Neutrophil (primary cell): ENCODE results near the gene FITM2.

Experiments used
- H3K27ac ChIP-seq: fragments of 200-600 bp; sonication (generic); 2 replicates; pipeline ENCODE4 v1.5.1; 2016; ENCODE audit warnings: mild to moderate bottlenecking, moderate library complexity
- H3K27me3 ChIP-seq: fragments of 200-600 bp; sonication (generic); 2 replicates; pipeline ENCODE4 v1.6.0; 2016; ENCODE audit warnings: mild to moderate bottlenecking
- H3K36me3 ChIP-seq: fragments of 200-600 bp; sonication (generic); 2 replicates; pipeline ENCODE4 v1.5.1; 2017
- H3K4me1 ChIP-seq, 2 experiments: fragments of 200-600 bp in 1 of 2; sonication (generic) in 1 of 2; 1 replicate in 1 of 2; 2 replicates in 1 of 2; pipeline versions ENCODE4 v1.5.1 to v1.6.1; 2013 to 2016; ENCODE audit warnings: low read depth in 1 of 2, low read length in 1 of 2, mild to moderate bottlenecking in 1 of 2, moderate library complexity in 1 of 2; ENCODE audit not compliant: control insufficient read depth in 1 of 2, insufficient read depth in 1 of 2
- H3K4me3 ChIP-seq, 2 experiments: fragments of 200-600 bp in 1 of 2; sonication (generic) in 1 of 2; 1 replicate in 1 of 2; 2 replicates in 1 of 2; pipeline ENCODE4 v1.5.1; 2013 to 2016; ENCODE audit warnings: low read depth in 1 of 2, low read length in 1 of 2, mild to moderate bottlenecking in 1 of 2, moderate library complexity in 1 of 2
- H3K9me3 ChIP-seq: fragments of 200-600 bp; sonication (generic); 2 replicates; pipeline ENCODE4 v1.5.1; 2016
- TF ChIP-seq, protein P1 (sequence below): fragments of 200-600 bp; sonication (generic); IDR thresholded peaks from 2 replicates; pipeline ENCODE4 v1.5.1; 2016; ENCODE audit warnings: antibody characterized with exemption

The FITM2 gene

DNA sequence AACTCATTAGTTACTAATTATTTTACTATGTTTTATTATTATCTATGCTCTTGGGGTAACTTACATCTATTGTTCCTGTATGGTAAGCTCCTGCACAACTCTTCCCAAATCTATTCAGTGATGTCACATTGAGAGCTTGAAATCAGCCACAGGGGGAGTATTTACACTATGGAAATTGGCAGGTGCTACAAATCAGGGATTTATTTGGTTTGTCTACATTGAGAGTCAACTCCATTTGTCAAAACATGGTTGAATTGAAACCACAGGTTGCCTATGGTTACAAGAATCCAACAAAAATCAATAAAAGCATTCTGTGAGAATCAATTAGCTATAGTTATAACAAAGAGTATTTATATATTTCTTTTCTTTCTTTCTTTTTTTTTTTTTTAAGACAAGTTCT lies 3.9 kb upstream of the FITM2 start:
- Histone ChIP-seq H3K27me3 (peaks cover 47% of the 10 kb centered on the region), H3K27ac (no peak overlapping the region), H3K4me1 (peaks cover 14 to 16% of the 10 kb centered on the region in 2 experiments), H3K4me3 (no peak overlapping the region), H3K36me3 (no peaks in the 10 kb centered on the region), H3K9me3 (no peaks in the 10 kb centered on the region)
- TF ChIP-seq, protein P1, sequence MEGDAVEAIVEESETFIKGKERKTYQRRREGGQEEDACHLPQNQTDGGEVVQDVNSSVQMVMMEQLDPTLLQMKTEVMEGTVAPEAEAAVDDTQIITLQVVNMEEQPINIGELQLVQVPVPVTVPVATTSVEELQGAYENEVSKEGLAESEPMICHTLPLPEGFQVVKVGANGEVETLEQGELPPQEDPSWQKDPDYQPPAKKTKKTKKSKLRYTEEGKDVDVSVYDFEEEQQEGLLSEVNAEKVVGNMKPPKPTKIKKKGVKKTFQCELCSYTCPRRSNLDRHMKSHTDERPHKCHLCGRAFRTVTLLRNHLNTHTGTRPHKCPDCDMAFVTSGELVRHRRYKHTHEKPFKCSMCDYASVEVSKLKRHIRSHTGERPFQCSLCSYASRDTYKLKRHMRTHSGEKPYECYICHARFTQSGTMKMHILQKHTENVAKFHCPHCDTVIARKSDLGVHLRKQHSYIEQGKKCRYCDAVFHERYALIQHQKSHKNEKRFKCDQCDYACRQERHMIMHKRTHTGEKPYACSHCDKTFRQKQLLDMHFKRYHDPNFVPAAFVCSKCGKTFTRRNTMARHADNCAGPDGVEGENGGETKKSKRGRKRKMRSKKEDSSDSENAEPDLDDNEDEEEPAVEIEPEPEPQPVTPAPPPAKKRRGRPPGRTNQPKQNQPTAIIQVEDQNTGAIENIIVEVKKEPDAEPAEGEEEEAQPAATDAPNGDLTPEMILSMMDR: no peak

DNA sequence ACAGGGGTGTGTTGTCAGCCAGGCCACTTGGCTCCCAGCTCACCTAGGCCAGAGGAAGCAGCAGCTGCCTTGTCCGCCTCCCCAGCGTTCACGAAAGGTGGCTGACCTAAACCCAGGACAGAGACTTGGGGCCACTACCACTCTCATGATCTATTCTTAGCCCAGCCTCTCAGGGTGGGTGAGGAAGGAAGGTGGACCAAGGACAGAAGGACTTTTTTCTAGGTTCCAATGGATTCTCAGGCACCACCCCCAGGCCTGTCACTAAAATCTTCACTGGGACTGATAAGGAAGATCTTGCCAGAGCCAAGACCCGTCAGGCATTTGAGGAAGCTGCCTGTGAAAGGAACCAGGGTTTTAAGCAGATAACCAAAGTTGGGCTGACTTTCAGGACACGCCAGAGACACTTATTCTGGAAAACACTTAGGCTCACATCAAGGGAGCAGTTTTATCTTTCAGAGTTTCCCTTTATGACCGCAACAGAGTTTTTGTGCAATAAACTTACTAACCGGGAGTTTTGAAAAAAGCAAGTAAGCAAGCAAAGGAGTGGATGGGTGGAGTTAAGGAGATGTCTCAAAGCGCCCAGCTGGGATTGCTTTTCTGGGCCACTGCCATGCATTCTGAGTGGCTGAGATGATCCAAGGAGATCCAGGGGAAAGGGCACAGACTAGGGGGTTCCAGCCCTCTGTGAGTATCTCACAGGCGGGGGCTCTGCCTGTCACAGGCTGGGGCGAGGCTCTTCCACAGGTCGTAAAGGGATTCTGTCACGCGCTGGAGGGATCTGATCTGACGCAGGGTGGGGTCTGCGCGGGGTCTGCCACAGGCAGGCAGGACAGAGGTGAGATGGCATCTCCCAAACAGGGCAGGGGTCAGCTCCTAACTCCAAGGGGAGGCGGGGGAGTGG lies 989 bp downstream of the FITM2 start:
- TF ChIP-seq, protein P1: no peak
- H3K4me3 ChIP-seq: peak overlapping the region; percentile 71 to 85
- no peak overlapping the region for H3K27ac ChIP-seq
- H3K27me3 ChIP-seq: peaks cover 20% of the 10 kb centered on the region
- no peaks in the 10 kb centered on the region for H3K36me3 ChIP-seq
- peaks cover 14 to 19% of the 10 kb centered on the region in 2 experiments for H3K4me1 ChIP-seq
- no peaks in the 10 kb centered on the region for H3K9me3 ChIP-seq

DNA sequence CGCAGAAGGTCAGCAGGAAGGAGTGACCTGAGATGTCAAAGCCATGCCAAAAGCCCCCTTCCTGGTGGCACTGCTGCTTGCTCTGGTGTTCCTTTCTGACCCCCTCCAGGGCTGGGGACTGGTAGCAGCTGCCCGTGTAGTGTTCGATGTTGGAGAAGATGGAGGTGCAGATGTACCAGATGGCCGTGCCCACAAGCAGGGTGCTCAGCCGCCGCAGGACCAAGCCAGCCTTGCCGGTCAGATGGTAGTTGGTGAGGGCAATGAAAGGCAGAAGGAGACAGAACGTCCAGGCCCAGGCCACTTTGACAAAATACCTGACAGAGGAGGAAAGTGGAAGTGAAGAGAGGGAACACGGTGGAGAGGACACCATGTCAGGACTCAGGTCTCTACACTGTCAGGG lies 4.1 kb downstream of the FITM2 start:
- H3K27ac ChIP-seq: no peak overlapping the region
- no peak overlapping the region for H3K4me3 ChIP-seq
- H3K4me1 ChIP-seq: peaks cover 14 to 19% of the 10 kb centered on the region in 2 experiments
- H3K36me3 ChIP-seq: no peaks in the 10 kb centered on the region
- TF ChIP-seq, protein P1: no peak
- no peaks in the 10 kb centered on the region for H3K9me3 ChIP-seq
- H3K27me3 ChIP-seq: no peaks in the 10 kb centered on the region

DNA sequence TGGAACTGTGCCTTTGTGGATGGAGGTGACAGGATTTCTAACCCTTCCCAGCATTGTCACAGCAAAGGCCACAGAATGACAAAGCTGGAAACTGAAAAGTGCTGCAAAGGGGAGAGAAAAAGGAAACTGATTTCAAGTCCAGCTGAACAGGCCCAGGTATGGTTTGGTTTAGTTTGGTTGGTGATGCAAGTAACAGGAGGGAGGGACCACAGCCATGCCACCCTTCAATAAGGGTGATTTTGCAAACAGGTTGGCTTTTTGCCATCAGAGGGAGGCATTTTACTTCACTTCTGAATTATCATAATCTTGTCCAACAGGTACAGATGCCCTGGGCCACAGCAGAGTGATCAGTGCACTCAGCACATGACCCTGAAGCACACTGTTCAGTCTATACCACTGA lies 6.6 kb downstream of the FITM2 start:
- Histone ChIP-seq H3K27ac (no peak overlapping the region), H3K9me3 (no peaks in the 10 kb centered on the region), H3K4me1 (no peaks in the 10 kb centered on the region), H3K27me3 (no peaks in the 10 kb centered on the region), H3K4me3 (no peak overlapping the region), H3K36me3 (no peaks in the 10 kb centered on the region)
- TF ChIP-seq, protein P1: no peak

DNA sequence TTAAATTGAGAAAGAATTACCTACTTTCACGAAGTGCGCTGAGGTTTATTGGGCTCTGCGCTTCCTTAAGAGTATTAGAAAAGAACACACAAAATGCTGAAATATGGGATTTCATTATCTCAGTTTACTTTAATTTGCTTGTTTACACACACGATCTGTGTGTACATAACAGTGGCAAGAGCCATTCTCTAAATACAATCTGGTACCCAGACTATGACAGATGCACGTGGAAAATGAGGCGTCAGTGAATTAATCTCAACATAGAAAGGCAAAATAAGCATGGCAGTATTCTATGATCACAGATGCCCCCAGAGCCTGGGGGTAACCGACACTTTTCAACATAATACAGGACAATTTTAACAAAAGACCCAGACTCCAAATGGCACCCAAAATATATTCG lies 8.3 kb downstream of the FITM2 start:
- Histone ChIP-seq H3K4me3 (no peak overlapping the region), H3K27ac (no peak overlapping the region), H3K36me3 (no peaks in the 10 kb centered on the region), H3K4me1 (no peaks in the 10 kb centered on the region), H3K27me3 (no peaks in the 10 kb centered on the region), H3K9me3 (no peaks in the 10 kb centered on the region)
- TF ChIP-seq, protein P1: no peak
